Neural cell (in vitro differentiated cells): Measurements from ENCODE around the gene PROK1. TPM values are rescaled to one million over a fixed set of nuclear protein-coding genes. Genes with fewer than 3 reads are reported as not detected.

Experiments
- H2AFZ ChIP-seq: fragments of 200-600, 300-800 bp; sonication (generic), shearing (Covaris generic); 2 replicates; pipeline ENCODE4 v1.6.0; 2014; ENCODE audit warnings: low read depth, mild to moderate bottlenecking, antibody characterized with exemption, low read length, moderate library complexity
- H3F3A ChIP-seq: fragments of 200-600 bp; shearing (Covaris generic); 2 replicates; pipeline ENCODE4 v1.6.1; 2016; ENCODE audit warnings: mild to moderate bottlenecking, moderate library complexity, mixed read lengths, antibody characterized with exemption, low read length; ENCODE audit not compliant: insufficient read depth, poor library complexity, severe bottlenecking
- H3K27ac ChIP-seq: fragments of 200-600, 300-800 bp; sonication (generic), shearing (Covaris generic); 2 replicates; pipeline ENCODE4 v1.5.1; 2014; ENCODE audit warnings: mild to moderate bottlenecking, low read length, moderate library complexity
- H3K27me3 ChIP-seq: fragments of 300-800, 200-600 bp; sonication (generic), shearing (Covaris generic); 2 replicates; pipeline ENCODE4 v1.6.0; 2014; ENCODE audit warnings: mild to moderate bottlenecking, low read depth, low read length, moderate library complexity; ENCODE audit not compliant: insufficient read depth
- H3K36me3 ChIP-seq: fragments of 300-800, 200-600 bp; sonication (generic), shearing (Covaris generic); 2 replicates; pipeline ENCODE4 v1.5.1; 2014; ENCODE audit warnings: mild to moderate bottlenecking, antibody characterized with exemption, low read length, moderate library complexity; ENCODE audit not compliant: insufficient read depth
- H3K4me2 ChIP-seq: fragments of 300-800, 200-600 bp; sonication (generic), shearing (Covaris generic); 2 replicates; pipeline ENCODE4 v1.6.0; 2014; ENCODE audit warnings: mild to moderate bottlenecking, low read length
- H3K4me3 ChIP-seq: fragments of 300-800, 200-600 bp; sonication (generic), shearing (Covaris generic); 2 replicates; pipeline ENCODE4 v1.5.1; 2014; ENCODE audit warnings: mild to moderate bottlenecking, low read length, moderate library complexity
- H3K79me2 ChIP-seq: fragments of 200-600 bp; shearing (Covaris generic); replicated peaks from 2 replicates; pipeline ENCODE4 v1.6.0; 2014; ENCODE audit warnings: mild to moderate bottlenecking, low read length, moderate library complexity; ENCODE audit not compliant: insufficient read depth
- H3K9ac ChIP-seq: fragments of 300-800, 200-600 bp; sonication (generic), shearing (Covaris generic); 2 replicates; pipeline ENCODE4 v1.6.1; 2016; ENCODE audit warnings: mild to moderate bottlenecking, low read length, mixed read lengths
- H3K9me2 ChIP-seq: fragments of 200-600 bp; shearing (Covaris generic); 2 replicates; pipeline ENCODE4 v1.6.1; 2016; ENCODE audit warnings: mild to moderate bottlenecking, low read length, mixed read lengths; ENCODE audit not compliant: insufficient read depth
- H3K9me3 ChIP-seq: fragments of 200-600, 300-800 bp; sonication (generic), shearing (Covaris generic); 2 replicates; pipeline ENCODE4 v1.6.1; 2016; ENCODE audit warnings: mild to moderate bottlenecking, mixed run types, low read length, moderate library complexity, mixed read lengths
- H4K20me1 ChIP-seq: fragments of 200-600 bp; shearing (Covaris generic); 2 replicates; pipeline ENCODE4 v1.6.1; 2016; ENCODE audit warnings: mild to moderate bottlenecking, mixed run types; ENCODE audit not compliant: insufficient read depth
- EP300 ChIP-seq: fragments of 450-650 bp; conservative IDR thresholded peaks from 2 replicates; pipeline ENCODE4 v1.6.1; 2014; ENCODE audit warnings: antibody characterized with exemption, mild to moderate bottlenecking, moderate library complexity; ENCODE audit not compliant: poor library complexity, severe bottlenecking
- EZH2 ChIP-seq: fragments of 200-600, 300-800 bp; shearing (Covaris generic), sonication (generic); IDR thresholded peaks from 2 replicates; pipeline ENCODE4 v1.6.1; 2014; ENCODE audit warnings: antibody characterized with exemption, low read length, borderline replicate concordance, mild to moderate bottlenecking; ENCODE audit not compliant: insufficient read depth, poor library complexity, severe bottlenecking
- MXI1 ChIP-seq: fragments of 450-650 bp; conservative IDR thresholded peaks from 2 replicates; pipeline ENCODE4 v1.6.1; 2014; ENCODE audit warnings: antibody characterized with exemption, mild to moderate bottlenecking; ENCODE audit not compliant: poor library complexity, severe bottlenecking
- POLR2AphosphoS5 ChIP-seq: IDR thresholded peaks from 2 replicates; pipeline ENCODE4 v1.6.1; 2012
- RAD21 ChIP-seq: fragments of 450-650 bp; conservative IDR thresholded peaks from 2 replicates; pipeline ENCODE4 v1.6.1; 2014; ENCODE audit warnings: antibody characterized with exemption, mild to moderate bottlenecking, moderate library complexity
- REST ChIP-seq: IDR thresholded peaks from 2 replicates; pipeline ENCODE4 v1.6.1; 2012; ENCODE audit warnings: borderline replicate concordance
- SMC3 ChIP-seq: fragments of 450-650 bp; conservative IDR thresholded peaks from 2 replicates; pipeline ENCODE4 v1.6.1; 2014; ENCODE audit warnings: antibody characterized with exemption, mild to moderate bottlenecking, moderate library complexity; ENCODE audit not compliant: poor library complexity
- TAF1 ChIP-seq: IDR thresholded peaks from 2 replicates; pipeline ENCODE4 v1.6.1; 2012; ENCODE audit warnings: low read depth
- polyA plus RNA-seq: library from polyadenylated mRNA; depleted of rRNA; stranded (reverse); fragments of >200 nt; gene quantifications from 2 replicates; pipeline ENCODE4 v1.2.3, GENCODE V29; 2014
- TF ChIP-seq, protein P1 (sequence below): fragments of 450-650 bp; IDR thresholded peaks from 2 replicates; pipeline ENCODE4 v1.5.1; 2014; ENCODE audit warnings: antibody characterized with exemption, mild to moderate bottlenecking, moderate library complexity; ENCODE audit not compliant: poor library complexity, severe bottlenecking

PROK1 gene
- polyA plus RNA-seq, 1 donor from 2014 or later = 0.54 TPM

DNA sequence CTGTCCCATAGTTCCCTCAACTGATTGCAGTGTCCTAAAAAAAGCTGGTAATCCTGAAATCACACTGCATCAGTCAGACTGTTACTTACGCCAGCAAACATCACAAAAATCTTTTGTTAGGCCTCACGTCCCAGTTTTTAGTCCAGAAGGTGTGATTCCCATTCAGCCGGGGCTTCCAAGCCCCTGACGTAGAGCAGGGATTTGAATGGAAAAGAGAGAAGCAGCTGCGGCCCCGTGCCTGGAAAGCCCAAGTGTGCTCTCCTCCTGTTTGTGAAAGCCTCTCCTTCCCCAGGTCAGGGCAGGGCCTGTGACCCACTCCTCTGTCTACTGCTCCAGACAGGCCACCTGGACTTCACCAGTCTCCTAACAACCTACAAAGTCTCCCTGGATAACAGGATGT is 47.3 kb downstream of the PROK1 start (continued):
- TF ChIP-seq REST = no peak

- H3K27me3 ChIP-seq = no peaks in the 10 kb centered on the region
- no peaks in the 10 kb centered on the region for H3K9me3 ChIP-seq
- H2AFZ ChIP-seq = no peak overlapping the region
- no peaks in the 10 kb centered on the region for H3K36me3 ChIP-seq
- no peak overlapping the region for H3K4me2 ChIP-seq
- H3K9ac ChIP-seq = no peak overlapping the region
- no peaks in the 10 kb centered on the region for H3K9me2 ChIP-seq
- H3K79me2 ChIP-seq = no peaks in the 10 kb centered on the region
- TF ChIP-seq MXI1 (no peak), EP300 (no peak), REST (no peak), SMC3 (no peak), EZH2 (no peak), RAD21 (no peak), POLR2AphosphoS5 (no peak), TAF1 (no peak)
- TF ChIP-seq, protein P1, sequence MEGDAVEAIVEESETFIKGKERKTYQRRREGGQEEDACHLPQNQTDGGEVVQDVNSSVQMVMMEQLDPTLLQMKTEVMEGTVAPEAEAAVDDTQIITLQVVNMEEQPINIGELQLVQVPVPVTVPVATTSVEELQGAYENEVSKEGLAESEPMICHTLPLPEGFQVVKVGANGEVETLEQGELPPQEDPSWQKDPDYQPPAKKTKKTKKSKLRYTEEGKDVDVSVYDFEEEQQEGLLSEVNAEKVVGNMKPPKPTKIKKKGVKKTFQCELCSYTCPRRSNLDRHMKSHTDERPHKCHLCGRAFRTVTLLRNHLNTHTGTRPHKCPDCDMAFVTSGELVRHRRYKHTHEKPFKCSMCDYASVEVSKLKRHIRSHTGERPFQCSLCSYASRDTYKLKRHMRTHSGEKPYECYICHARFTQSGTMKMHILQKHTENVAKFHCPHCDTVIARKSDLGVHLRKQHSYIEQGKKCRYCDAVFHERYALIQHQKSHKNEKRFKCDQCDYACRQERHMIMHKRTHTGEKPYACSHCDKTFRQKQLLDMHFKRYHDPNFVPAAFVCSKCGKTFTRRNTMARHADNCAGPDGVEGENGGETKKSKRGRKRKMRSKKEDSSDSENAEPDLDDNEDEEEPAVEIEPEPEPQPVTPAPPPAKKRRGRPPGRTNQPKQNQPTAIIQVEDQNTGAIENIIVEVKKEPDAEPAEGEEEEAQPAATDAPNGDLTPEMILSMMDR = no peak
- H3K4me3 ChIP-seq = no peak overlapping the region
- H3F3A ChIP-seq = no peaks in the 10 kb centered on the region
- H3K27ac ChIP-seq = no peak overlapping the region
- H4K20me1 ChIP-seq = no peaks in the 10 kb centered on the region
Observed at GRCh38 chr1:110501488-110502132, 50.7 kb downstream of the PROK1 start.
